GM19324 (cell line): ENCODE data around the gene NRXN3.
"Not testable (repeated sequence)": the region's sequence is repeated elsewhere in the genome, so short reads cannot be mapped to it uniquely, and the experiment has no call there.

Experiments
- ATAC-seq: cut with Tn5 transposase; IDR thresholded peaks from one replicate; pipeline ENCODE4 v1.9.1; 2021; ENCODE audit warnings: mild to moderate bottlenecking, moderate library complexity; ENCODE audit not compliant: unreplicated experiment, low FRiP score

NRXN3 gene

GRCh38 chr14:78970677-78971076 lies 800.5 kb downstream of the NRXN3 start:
- no peak for ATAC-seq

- no peak for ATAC-seq
Observed at GRCh38 chr14:78972440-78972839, 802.3 kb downstream of the NRXN3 start.

GRCh38 chr14:78974691-78975090 lies 804.5 kb downstream of the NRXN3 start:
- no peak for ATAC-seq

- no peak for ATAC-seq
Observed at GRCh38 chr14:78975734-78976133, 805.6 kb downstream of the NRXN3 start.

GRCh38 chr14:78978896-78979295 lies 808.7 kb downstream of the NRXN3 start:
- ATAC-seq: no peak

- ATAC-seq: no peak
Observed at GRCh38 chr14:78982551-78982950, 812.4 kb downstream of the NRXN3 start.

GRCh38 chr14:78983126-78983525 lies 813.0 kb downstream of the NRXN3 start:
- ATAC-seq: no peak

GRCh38 chr14:78985668-78986381 lies 815.7 kb downstream of the NRXN3 start:
- no peak for ATAC-seq

GRCh38 chr14:78986989-78987388 lies 816.8 kb downstream of the NRXN3 start:
- ATAC-seq: no peak

GRCh38 chr14:78989221-78989620 lies 819.0 kb downstream of the NRXN3 start:
- no peak for ATAC-seq

GRCh38 chr14:78992867-78993266 lies 822.7 kb downstream of the NRXN3 start:
- no peak for ATAC-seq

GRCh38 chr14:78997811-78998210 lies 827.6 kb downstream of the NRXN3 start:
- ATAC-seq: no peak

- ATAC-seq: no peak
Observed at GRCh38 chr14:79009286-79009685, 839.1 kb downstream of the NRXN3 start.

- ATAC-seq: no peak
Observed at GRCh38 chr14:79011091-79011919, 841.1 kb downstream of the NRXN3 start.

- no peak for ATAC-seq
Observed at GRCh38 chr14:79011920-79012204, 841.7 kb downstream of the NRXN3 start.

- ATAC-seq: no peak
Observed at GRCh38 chr14:79016828-79017505, 846.8 kb downstream of the NRXN3 start.

GRCh38 chr14:79017561-79017960 lies 847.4 kb downstream of the NRXN3 start:
- no peak for ATAC-seq

- ATAC-seq: no peak
Observed at GRCh38 chr14:79018836-79019235, 848.7 kb downstream of the NRXN3 start.

- ATAC-seq: not testable (repeated sequence)
Observed at GRCh38 chr14:79019898-79020297, 849.7 kb downstream of the NRXN3 start.

- no peak for ATAC-seq
Observed at GRCh38 chr14:79021766-79022165, 851.6 kb downstream of the NRXN3 start.

- no peak for ATAC-seq
Observed at GRCh38 chr14:79027138-79027537, 857.0 kb downstream of the NRXN3 start.

- ATAC-seq: no peak
Observed at GRCh38 chr14:79028281-79028680, 858.1 kb downstream of the NRXN3 start.
